HG02840 (cell line): ENCODE measurements around the gene MROH7.
"Not testable (repeated sequence)": the region's sequence is repeated elsewhere in the genome, so short reads cannot be mapped to it uniquely, and the experiment has no call there.

ENCODE experiments used
- ATAC-seq: cut with Tn5 transposase; IDR thresholded peaks from one replicate; pipeline ENCODE4 v1.9.1; 2021; ENCODE audit warnings: mild to moderate bottlenecking, moderate library complexity, moderate number of reproducible peaks; ENCODE audit not compliant: unreplicated experiment, low FRiP score

MROH7 gene

GRCh38 chr1:54609301-54609921 lies 32.2 kb upstream of the MROH7 start:
- ATAC-seq, result no peak

- ATAC-seq, result no peak
Observed at GRCh38 chr1:54610048-54610447, 31.5 kb upstream of the MROH7 start.

GRCh38 chr1:54610601-54611580 lies 30.7 kb upstream of the MROH7 start:
- ATAC-seq, result no peak

- no peak for ATAC-seq
Observed at GRCh38 chr1:54611621-54612020, 30.0 kb upstream of the MROH7 start.

GRCh38 chr1:54614024-54614423 lies 27.6 kb upstream of the MROH7 start:
- no peak for ATAC-seq

GRCh38 chr1:54614563-54614962 lies 27.0 kb upstream of the MROH7 start:
- no peak for ATAC-seq

GRCh38 chr1:54615531-54616279 lies 25.9 kb upstream of the MROH7 start:
- no peak for ATAC-seq

DNA sequence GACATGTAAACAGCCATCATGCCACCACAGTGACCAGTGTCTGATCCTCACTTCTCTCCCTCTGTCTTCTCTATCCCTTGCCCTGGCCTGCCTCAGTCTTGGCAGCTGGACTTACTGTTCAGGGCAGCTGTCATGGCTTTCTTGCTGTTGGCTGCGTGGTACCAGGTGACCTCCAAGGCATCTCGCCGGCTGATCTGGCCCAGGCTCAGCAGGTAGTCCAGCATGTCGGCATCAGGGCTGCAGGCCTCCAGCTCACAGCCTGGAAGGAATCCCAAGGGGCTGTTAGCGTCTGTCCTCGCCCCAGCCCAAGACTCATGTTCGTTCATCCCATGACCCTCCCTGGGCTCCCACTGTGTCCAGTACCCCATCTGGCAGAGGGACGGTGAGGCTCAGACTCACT lies 21.8 kb upstream of the MROH7 start:
- no peak for ATAC-seq

GRCh38 chr1:54623216-54624007 lies 18.2 kb upstream of the MROH7 start, which contains the start of gene FAM151A:
TSS of gene FAM151A (minus strand) at chr1:54623525. CDS start at chr1:54623395, 130 bp downstream.
- no peak for ATAC-seq

- no peak for ATAC-seq
Observed at GRCh38 chr1:54624466-54625464, 16.8 kb upstream of the MROH7 start.

- ATAC-seq, result no peak
Observed at GRCh38 chr1:54627196-54627595, 14.4 kb upstream of the MROH7 start.

DNA sequence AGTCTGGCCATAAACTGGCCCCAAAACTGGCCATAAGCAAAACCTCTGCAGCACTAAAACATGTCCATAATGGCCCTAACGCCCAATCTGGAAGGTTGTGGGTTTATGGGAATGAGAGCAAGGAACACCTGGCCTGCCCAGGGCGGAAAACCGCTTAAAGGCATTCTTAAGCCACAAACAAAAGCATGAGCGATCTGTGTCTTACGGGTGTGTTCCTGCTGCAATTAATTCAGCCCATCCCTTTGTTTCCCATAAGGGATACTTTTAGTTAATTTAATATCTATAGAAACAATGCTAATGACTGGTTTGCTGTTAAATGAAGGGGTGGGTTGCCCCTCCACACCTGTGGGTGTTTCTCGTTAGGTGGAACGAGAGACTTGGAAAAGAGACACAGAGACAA lies 5.8 kb upstream of the MROH7 start:
- ATAC-seq, result not testable (repeated sequence)

DNA sequence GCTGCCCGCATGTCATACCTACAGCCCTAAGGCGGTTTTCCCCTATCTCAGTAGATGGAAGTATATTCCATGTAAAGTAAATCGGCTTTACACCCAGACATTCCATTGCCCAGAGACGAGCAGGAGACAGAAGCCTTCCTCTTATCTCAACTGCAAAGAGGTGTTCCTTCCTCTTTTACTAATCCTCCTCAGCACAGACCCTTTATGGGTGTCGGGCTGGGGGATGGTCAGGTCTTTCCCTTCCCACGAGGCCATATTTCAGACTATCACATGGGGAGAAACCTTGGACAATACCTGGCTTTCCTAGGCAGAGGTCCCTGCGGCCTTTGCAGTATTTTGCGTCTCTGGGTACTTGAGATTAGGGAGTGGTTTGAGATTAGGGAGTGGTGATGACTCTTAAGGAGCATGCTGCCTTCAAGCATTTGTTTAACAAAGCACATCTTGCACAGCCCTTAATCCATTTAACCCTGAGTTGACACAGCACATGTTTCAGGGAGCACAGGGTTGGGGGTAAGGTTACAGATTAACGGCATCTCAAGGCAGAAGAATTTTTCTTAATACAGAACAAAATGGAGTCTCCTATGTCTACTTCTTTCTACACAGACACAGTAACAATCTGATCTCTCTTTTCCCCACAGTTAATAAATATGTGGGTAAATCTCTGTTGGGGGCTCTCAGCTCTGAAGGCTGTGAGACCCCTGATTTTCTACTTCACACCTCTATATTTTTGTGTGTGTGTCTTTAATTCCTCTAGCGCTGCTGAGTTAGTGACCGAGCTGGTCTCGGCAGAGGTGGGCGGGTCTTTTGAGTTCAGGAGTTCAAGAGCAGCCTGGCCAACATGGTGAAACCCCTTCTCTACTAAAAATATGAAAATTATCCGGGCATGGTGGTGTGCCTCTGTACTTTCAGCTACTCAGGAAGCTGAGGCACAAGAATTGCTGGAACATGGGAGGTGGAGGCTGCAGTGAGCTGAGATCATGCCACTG lies 4.8 kb upstream of the MROH7 start:
- not testable (repeated sequence) for ATAC-seq

DNA sequence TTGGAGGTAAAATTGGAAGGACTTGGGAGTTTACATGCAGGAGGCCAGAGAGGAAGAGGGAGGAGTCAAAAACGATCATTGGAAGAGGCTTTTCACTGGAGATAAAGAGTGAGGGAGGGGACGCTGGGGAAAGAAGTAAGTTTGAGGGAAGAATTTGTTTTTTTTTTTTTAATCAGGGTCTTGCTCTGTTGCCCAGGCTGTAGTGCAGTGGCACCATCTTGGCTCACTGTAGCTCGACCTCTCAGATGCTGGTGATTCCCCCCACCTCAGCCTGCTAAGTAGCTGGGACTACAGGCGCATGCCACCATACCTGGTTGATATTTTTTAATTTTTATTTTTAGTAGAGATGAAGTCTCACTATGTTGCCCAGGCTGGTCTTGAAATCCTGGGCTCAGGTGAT lies 1.2 kb upstream of the MROH7 start:
- ATAC-seq, result no peak

GRCh38 chr1:54643736-54644135 lies 2.1 kb downstream of the MROH7 start:
- ATAC-seq, result no peak

- ATAC-seq, result no peak
Observed at GRCh38 chr1:54645806-54646676, 4.5 kb downstream of the MROH7 start.
